ENCODE data around the gene YAF2.
A peak's percentile ranks its signal among the peaks of the same experiment; 100 is the strongest.

Gene YAF2

DNA sequence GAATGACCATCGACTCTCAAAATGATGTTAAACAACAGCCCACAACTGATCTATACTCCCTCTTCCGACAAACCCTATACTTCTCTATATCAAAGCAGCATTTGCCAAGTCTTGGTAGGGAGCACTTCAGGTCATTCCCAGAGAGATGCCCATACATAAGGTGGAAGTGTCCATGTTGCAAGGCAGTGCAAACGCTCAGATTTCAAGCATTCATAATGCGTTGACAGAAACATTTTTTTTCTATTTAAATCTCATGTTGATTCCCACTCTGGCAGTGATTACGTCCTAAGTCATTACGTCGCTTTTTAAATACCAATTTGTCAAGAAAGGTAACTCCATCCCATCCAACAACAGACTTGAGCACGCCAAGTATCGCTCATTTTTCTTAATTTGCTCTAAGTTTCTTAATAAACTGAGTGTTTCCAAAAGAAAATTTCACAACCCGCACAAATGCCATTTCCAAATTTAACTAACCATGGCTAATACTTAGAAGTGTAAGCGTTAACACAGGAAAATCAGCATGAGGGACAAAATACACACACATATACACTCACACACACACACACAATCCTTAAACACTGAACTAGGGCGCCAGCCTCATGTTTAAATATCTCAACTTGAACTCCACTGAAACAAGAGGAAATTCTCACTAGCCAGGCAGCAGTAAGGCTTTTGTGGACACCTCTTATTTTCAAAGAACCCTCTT lies 94.4 kb downstream of the YAF2 start:
- FAIRE-seq: no peak

DNA sequence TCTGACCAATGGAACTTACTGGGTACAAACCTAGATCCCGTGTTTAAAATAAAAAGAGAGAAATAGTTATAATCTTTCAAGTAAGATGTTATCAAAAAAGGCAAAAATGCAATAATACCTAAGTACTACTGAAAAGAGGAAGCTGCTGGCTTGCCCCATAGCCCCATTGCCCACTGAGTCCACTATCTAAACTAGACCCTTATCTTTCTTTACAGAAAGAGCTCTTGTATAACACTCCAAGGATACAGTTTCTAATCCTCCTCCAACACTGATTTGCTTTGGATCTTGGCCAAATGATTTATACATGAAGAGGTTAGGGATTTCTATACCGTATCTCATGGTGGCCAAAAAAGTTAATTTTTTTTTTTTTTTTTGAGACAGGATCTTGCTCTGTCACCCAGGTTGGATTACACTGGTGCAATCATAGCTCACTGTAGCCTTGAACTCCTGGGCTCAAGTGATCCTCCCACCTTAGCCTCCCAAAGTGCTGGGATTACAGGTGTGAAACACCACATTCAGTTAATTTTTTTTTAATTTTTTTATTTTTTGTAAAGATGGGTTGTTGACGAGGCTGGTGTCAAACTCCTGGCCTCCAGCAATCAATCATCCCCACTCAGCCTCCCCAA lies 96.0 kb downstream of the YAF2 start:
- no peak for FAIRE-seq

DNA sequence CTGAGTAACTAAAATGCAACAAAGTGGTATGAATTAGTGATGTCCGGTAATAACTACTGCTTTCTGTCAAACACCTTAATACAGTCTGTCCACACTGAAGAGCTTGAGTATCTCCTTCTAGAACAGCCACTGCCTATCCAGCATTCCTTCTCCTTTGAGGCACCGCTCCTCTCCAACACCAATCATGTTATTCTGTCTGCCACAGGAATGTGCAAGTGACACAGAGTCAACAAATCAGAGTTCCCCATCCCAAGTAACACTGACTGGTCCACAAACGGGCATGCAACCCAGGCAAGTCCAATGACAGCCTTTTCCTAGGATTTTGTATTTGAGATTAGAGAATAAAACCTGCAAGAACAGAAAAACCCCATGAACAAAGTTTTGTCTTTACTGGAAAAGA lies 97.1 kb downstream of the YAF2 start:
- no peak for FAIRE-seq

DNA sequence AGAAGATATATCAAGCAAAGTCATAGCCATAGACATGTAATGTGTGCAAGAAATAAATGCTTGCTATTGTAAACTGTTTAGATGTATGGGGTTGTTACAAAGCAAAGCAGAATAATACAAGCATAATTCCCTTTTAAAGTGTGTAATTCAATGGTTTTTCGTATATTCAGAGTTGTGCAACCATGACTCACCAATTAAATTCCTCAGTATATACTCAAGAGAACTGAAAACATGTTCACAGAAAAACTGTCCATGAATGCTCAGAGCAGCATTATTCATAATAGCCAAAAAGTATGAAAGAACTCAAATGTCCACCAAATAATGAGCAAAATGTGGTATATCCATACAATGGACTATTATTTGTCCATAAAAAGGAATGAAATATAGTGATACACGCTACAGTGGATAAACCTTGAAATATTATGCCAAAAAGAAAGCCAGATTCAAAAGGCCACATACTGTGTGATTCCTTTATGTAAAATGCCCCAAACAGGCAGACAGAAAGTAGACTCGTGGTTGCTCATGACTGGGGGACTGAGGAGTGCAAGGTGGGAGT lies 102.7 kb downstream of the YAF2 start:
- FAIRE-seq: no peak

DNA sequence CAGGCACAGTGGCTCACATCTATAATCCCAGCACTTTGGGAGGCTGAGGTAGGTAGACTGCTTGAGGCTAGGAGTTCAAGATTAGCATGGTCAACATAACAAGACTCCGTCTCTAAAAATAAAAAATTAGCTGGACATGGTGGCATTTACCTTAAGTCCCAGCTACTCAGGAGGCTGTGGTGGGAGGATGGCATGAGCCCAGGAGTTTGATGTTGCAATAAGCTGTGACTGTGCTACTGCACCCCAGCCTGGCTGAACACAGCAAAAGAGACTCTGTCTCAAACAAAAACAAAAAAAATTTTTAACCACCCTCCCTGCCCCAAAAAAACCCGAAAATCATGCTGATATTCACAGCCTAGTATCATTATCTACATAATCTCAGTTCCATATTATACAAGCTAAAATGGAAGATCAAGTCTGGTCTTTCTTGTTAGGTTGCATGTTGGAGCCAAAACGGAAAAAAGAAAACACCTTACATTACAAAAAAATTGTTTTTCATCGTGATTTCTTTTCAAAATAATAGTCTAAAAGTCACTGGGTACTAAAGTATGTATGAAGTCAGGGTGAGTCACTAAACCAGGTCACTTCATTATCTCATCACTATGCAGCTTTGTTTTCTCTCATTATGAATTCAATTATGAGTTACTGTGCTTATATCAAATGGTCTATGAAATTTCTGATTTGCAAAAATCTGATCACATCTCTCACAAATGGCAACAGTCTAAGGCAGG lies 107.2 kb downstream of the YAF2 start:
- FAIRE-seq: no peak

DNA sequence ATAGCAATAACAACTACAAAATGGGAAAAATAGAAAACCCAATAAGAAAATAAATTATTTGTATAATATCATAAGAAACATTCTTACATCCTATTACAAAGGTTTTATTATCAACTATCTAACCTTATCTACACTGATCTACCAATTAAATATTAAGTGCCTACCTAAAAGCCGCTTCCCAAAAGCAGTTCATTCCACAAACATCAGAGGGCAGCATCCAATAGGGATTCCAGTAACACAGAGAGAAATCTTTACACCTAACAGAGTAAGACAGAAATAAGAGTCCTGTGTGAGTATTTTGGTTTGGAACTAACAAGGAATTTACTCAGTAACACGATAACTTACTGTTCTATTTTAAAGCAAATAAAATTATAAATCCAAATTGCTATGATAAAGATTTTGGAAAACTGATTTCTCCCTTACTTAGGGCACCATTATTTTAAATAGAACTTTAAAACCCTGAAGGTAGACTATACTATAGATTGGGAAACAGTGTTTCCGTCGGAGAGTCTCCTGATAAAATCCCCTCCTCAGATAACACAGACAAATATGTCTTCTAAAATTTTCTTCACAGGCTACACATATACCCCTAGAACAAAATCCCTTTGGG lies 108.3 kb downstream of the YAF2 start:
- FAIRE-seq: no peak

DNA sequence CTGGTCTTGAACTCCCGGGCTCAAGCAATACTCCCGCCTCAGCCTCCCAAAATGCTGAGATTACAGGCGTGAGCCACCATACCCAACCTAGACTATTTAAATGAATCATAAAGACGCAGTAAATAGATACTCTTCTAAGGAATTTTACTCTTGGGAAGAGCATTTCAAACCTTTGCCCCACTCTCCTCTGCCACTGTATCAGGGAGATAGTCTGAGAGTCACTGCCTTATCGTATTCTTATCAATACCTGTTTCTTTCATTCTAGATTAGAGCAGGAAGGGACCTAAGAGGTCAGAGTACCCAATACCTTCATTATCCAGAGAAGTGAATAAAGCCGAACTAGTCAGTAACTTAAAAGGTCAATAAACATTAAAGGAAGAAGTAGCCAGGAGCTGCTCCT lies 109.2 kb downstream of the YAF2 start:
- no peak for FAIRE-seq

DNA sequence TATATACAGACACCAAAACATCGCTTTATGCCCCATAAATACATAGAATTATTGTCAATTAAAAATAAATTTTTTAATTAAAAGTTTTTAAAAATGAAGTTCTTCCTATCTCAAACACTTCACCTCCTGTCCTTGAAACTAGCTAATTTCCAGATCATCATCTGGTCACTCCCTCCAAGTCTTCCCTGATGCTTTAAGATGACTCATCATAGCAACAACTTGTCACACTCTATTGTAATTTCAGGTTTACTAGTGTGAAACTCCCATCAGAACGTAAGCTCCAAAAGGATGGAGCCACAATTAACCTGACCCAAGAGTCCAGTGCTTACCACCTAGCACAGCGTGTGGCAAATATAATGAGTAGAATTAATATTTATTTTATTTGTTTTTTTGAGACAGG lies 109.7 kb downstream of the YAF2 start:
- FAIRE-seq: no peak

DNA sequence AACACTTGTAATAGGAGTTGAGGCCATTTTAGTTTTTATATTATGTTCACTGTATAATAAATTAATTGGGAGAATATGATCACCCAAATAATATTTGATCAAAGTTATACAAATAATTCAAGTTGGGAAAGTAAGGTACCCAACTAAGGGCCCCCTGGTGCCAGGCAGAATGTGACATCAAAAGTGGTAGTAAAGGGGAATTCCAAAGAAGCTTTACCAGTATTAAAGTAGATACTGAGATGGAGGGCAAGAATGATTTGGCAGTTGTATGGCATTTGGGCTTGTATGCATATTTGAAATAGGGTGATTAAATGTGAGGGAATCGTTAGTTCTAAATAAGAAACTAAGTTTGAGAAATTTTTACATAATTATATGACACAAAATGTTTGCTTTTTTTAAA lies 111.1 kb downstream of the YAF2 start:
- FAIRE-seq: no peak

DNA sequence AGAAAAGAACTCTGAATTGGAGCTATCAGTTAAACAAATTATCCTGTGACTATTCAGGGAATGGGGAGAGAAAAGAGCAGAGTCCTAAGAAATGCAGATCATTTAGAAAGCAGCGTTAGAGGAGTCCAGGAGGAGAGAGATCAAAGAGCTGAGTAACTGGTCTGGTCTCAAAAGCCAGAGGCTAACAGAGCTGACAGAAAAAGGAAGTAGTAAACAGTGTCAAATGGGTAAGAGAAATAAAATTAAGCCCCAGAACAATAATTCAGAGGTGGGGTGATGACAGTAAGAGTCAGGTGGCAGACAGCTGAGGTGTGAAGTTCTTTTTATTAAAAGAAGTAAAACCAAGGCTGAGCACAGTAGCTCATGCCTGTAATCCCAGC lies 112.7 kb downstream of the YAF2 start:
- FAIRE-seq: no peak

DNA sequence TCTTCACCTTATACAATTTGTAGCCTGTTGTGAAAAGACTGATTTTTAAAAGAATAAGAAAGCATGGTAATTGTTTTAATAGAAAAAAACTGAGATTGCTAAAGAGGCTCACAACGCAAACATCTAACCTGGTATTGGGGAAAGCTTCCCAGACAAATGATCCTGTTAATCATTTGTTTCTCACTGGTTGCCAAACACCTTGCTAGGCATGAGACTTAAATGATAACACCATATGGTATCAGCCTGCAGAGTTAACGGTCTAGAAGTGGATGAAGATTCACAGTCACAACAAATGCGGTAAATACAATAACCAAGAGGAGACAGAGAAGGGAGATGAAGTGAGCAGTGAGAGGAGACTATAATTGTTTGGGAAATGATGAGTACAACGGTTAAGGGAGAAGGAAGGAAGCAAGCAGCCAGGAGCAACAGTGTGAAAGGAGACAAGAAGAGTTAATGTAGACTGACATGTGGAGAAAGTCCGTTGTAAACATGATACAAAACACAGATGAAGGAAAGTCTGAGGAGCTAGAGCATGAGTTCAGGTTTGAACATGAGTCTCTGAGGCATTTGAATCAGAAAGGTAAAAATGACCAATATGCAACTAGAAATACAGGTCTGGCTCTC lies 113.2 kb downstream of the YAF2 start:
- no peak for FAIRE-seq

DNA sequence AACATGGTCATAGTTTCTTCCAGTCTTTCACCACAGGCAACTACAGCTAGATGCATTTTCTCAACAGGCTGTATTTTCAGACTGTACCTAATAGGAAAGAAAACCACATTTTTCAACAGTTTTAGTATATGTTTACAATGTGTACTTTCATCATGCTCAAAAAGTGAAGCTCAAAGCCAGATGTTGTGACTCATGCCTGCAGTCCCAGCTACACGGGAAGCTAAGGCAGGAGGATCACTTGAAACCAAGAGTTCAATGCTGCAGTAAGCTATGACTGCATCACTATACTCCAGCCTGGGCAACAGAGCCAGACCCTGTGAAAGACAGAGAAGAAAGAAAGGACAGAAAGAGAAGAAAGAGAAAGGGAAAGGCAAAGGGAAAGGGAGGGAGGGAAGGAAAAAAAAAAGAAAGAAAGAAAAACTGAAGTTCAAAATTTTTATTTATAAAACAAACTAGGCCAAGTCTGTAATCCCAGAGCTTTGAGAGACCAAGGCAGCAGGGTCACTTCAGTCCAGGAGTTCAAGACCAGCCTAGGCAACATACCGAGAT lies 118.9 kb downstream of the YAF2 start:
- peak; percentile 55 for FAIRE-seq

DNA sequence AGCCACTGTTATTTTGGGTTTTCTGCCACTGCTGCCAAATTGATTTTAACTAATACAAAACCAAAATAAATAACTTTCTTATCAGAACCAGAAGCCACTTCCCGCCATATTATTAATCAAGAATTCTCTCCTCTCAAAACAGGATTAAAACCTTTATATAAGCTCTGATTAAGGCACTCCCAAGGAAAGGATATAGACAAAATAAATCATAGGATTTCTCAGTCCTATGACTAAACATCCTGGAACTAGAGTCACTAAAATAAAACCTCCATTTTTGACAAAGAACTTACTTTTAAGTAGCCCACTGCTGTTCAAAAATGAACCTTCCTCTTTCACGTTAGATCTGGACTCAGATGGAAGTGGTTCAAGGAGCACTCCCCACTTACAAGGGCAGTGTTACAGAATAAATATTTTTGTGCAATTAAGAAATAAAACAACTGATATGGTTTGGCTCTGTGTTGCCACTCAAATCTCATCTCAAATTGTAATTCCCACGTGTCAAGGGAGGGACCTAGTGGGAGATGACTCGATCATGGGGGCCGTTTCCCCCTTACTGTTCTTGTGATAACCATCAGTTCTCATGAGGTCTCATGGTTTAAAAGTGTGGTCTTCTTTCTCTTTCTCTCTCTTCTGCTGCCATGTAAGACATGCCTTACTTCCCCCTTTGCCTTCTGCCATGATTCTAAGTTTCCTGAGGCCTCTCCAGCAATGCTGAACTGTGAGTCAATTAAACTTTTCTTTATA lies 119.7 kb downstream of the YAF2 start:
- FAIRE-seq: no peak

DNA sequence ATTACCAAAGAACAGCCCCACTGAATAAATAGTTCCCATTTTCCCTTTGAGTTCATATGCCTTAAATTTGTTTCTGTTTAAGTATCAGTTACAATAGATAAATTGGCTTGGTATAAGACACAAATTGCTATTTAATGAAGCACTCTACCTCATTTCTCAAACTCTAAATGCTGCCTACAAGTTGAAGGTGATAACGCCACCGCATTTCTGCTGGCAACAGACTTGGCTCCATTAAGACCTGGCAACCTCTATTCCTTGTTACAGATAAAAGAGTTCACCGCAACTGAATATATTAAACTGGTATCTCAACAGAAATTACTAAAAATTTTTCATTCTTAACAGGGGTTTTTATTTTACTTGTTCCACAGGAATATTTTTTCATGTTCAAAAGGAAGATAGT lies 129.0 kb downstream of the YAF2 start:
- no peak for FAIRE-seq

Measured in colon (tissue), 2 donors.